Hematopoietic multipotent progenitor cell (in vitro differentiated cells): ENCODE data around the gene GABRR1. TPM values are rescaled to one million over a fixed set of nuclear protein-coding genes. Genes with fewer than 3 reads are reported as not detected.

Source experiments
- total RNA-seq: library from RNA; depleted of rRNA; stranded (reverse); fragments of >200 nt; gene quantifications from one replicate; pipeline ENCODE4 v1.2.3, GENCODE V29; 2012

The GABRR1 gene
- total RNA-seq, 1 donor: not detected

Other genes with a start within 250 kb of the GABRR1 start
- 177 TPM for gene PNRC1, start 136.6 kb downstream of the GABRR1 start, total RNA-seq
- gene SRSF12, start 99.3 kb downstream of the GABRR1 start, total RNA-seq: 0.81 TPM
- gene PM20D2, start 71.3 kb downstream of the GABRR1 start, total RNA-seq: 14.5 TPM
- 0.27 TPM for gene GABRR2, start 97.9 kb upstream of the GABRR1 start, total RNA-seq
- 29.4 TPM for gene UBE2J1, start 135.4 kb upstream of the GABRR1 start, total RNA-seq
- gene RRAGD, start 194.9 kb upstream of the GABRR1 start, total RNA-seq: 7.8 TPM
- 15.3 TPM for gene ANKRD6, start 215.8 kb upstream of the GABRR1 start, total RNA-seq